BE2C (cell line): ENCODE measurements around the gene CCDC87.

Experiments
- DNase-seq: peaks from one replicate; pipeline ENCODE4 v3.0.0-alpha.2; 2020
- H3K27me3 ChIP-seq: fragments of 250-450 bp; sonication (Bioruptor Pico); 2 replicates; pipeline ENCODE4 v1.5.1; 2020; ENCODE audit warnings: mild to moderate bottlenecking
- H3K36me3 ChIP-seq: fragments of 250-450 bp; sonication (Bioruptor Pico); 2 replicates; pipeline ENCODE4 v1.5.1; 2020; ENCODE audit warnings: mild to moderate bottlenecking
- H3K4me1 ChIP-seq: fragments of 250-450 bp; sonication (Bioruptor Pico); 2 replicates; pipeline ENCODE4 v1.5.1; 2020
- H3K4me3 ChIP-seq: 2 replicates; pipeline ENCODE4 v1.5.1; 2011; ENCODE audit warnings: low read depth, low read length
- H3K9me3 ChIP-seq: fragments of 250-450 bp; sonication (Bioruptor Pico); 2 replicates; pipeline ENCODE4 v1.5.1; 2020
- TF ChIP-seq, protein P1 (sequence below): IDR thresholded peaks from 2 replicates; pipeline ENCODE4 v1.5.1; 2012; ENCODE audit warnings: mild to moderate bottlenecking, low read depth, low read length

The CCDC87 gene

DNA sequence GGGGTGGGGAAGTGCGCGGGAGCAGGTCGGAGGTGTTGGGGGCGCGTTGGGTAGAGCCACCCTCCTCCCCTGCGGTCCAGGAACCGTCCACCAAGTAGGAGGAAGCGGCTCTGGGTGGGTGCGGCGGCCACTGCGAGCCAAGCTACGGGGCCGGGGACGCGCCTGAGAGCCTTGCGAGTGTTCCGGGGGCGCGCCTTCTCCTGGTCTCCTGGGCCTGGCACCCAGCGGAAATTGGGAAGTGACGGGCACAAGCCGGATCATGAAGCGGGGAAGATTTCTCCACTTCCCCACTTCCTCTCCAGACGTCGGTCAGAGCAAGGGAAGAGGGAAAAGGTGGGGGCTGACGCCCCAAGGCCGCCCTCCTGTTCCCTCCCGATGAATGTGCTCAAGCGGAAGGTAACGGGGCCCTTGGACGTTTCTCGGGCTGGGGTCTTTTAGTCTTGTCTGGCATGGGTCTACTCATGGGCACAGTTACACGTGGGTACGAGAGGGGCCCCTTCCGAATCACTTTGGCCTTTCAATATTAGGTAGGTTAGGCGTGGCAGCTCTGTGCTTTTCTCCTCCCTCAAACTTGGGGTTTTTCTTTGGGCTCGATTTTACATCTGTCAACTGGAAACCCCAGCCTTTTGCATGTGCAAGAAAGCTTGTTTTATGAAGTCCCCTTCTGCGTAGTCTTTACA, 24.4 kb upstream of the CCDC87 start:
- DNase-seq, result no peak
- H3K4me3 ChIP-seq, result peak overlapping the region; percentile 88
- TF ChIP-seq, protein P1, sequence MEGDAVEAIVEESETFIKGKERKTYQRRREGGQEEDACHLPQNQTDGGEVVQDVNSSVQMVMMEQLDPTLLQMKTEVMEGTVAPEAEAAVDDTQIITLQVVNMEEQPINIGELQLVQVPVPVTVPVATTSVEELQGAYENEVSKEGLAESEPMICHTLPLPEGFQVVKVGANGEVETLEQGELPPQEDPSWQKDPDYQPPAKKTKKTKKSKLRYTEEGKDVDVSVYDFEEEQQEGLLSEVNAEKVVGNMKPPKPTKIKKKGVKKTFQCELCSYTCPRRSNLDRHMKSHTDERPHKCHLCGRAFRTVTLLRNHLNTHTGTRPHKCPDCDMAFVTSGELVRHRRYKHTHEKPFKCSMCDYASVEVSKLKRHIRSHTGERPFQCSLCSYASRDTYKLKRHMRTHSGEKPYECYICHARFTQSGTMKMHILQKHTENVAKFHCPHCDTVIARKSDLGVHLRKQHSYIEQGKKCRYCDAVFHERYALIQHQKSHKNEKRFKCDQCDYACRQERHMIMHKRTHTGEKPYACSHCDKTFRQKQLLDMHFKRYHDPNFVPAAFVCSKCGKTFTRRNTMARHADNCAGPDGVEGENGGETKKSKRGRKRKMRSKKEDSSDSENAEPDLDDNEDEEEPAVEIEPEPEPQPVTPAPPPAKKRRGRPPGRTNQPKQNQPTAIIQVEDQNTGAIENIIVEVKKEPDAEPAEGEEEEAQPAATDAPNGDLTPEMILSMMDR, result no peak
- peaks cover 42% of the 10 kb centered on the region for H3K36me3 ChIP-seq
- no peaks in the 10 kb centered on the region for H3K27me3 ChIP-seq
- H3K9me3 ChIP-seq, result no peaks in the 10 kb centered on the region
- H3K4me1 ChIP-seq, result no peaks in the 10 kb centered on the region

- DNase-seq, result peak; percentile 100
- no peaks in the 10 kb centered on the region for H3K27me3 ChIP-seq
- no peaks in the 10 kb centered on the region for H3K9me3 ChIP-seq
- H3K36me3 ChIP-seq, result peaks cover 35% of the 10 kb centered on the region
- TF ChIP-seq, protein P1, result no peak
- no peaks in the 10 kb centered on the region for H3K4me1 ChIP-seq
- peak within 1 kb of the TSS; percentile 88 for H3K4me3 ChIP-seq
These were observed 23.7 kb upstream of the CCDC87 start, which contains the start of gene RBM14 for GRCh38 chr11:66616379-66617154. Gene RBM14 (plus strand): TSS chr11:66616630. CDS start chr11:66616721, 91 bp downstream.

DNA sequence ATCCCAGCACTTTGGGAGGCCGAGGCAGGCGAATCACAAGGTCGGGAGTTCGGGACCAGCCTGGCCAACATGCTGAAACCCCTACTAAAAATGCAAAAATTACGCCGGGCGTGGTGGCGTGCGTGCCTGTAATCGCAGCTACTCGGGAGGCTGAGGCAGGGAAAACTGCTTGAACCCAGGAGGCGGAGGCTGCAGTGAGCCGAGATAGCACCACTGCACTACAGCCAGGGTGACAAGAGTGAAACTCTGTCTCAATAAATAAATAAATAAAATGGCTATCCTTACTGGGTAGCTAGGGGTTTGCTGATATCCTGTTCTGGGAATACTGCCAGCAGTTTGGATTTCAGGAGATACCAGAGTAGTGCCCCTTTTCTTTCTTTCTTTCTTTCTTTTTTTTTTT, 21.2 kb upstream of the CCDC87 start:
- TF ChIP-seq, protein P1, result no peak
- no peak for DNase-seq
- Histone ChIP-seq H3K4me1 (no peaks in the 10 kb centered on the region), H3K4me3 (no peak overlapping the region), H3K9me3 (no peaks in the 10 kb centered on the region), H3K27me3 (no peaks in the 10 kb centered on the region), H3K36me3 (peaks cover 21% of the 10 kb centered on the region)

- no peaks in the 10 kb centered on the region for H3K9me3 ChIP-seq
- no peak overlapping the region for H3K4me3 ChIP-seq
- no peaks in the 10 kb centered on the region for H3K4me1 ChIP-seq
- TF ChIP-seq, protein P1, result no peak
- no peaks in the 10 kb centered on the region for H3K27me3 ChIP-seq
- DNase-seq, result no peak
- H3K36me3 ChIP-seq, result peaks cover 5% of the 10 kb centered on the region
These were observed 19.6 kb upstream of the CCDC87 start for GRCh38 chr11:66612458-66612857.

GRCh38 chr11:66609721-66610617, 17.1 kb upstream of the CCDC87 start:
- no peaks in the 10 kb centered on the region for H3K27me3 ChIP-seq
- TF ChIP-seq, protein P1, result no peak
- H3K36me3 ChIP-seq, result no peaks in the 10 kb centered on the region; the same call in 1 of the 2 replicates
- H3K4me1 ChIP-seq, result no peaks in the 10 kb centered on the region
- H3K4me3 ChIP-seq, result no peak overlapping the region
- H3K9me3 ChIP-seq, result no peaks in the 10 kb centered on the region
- no peak for DNase-seq
